GM18909 (cell line): ENCODE results near the gene SLAMF6.
"Not testable (repeated sequence)": the region's sequence is repeated elsewhere in the genome, so short reads cannot be mapped to it uniquely, and the experiment has no call there.

Experiments
- ATAC-seq: cut with Tn5 transposase; IDR thresholded peaks from one replicate; pipeline ENCODE4 v1.9.1; 2021; ENCODE audit warnings: mild to moderate bottlenecking; ENCODE audit not compliant: unreplicated experiment, poor library complexity

SLAMF6 gene

DNA sequence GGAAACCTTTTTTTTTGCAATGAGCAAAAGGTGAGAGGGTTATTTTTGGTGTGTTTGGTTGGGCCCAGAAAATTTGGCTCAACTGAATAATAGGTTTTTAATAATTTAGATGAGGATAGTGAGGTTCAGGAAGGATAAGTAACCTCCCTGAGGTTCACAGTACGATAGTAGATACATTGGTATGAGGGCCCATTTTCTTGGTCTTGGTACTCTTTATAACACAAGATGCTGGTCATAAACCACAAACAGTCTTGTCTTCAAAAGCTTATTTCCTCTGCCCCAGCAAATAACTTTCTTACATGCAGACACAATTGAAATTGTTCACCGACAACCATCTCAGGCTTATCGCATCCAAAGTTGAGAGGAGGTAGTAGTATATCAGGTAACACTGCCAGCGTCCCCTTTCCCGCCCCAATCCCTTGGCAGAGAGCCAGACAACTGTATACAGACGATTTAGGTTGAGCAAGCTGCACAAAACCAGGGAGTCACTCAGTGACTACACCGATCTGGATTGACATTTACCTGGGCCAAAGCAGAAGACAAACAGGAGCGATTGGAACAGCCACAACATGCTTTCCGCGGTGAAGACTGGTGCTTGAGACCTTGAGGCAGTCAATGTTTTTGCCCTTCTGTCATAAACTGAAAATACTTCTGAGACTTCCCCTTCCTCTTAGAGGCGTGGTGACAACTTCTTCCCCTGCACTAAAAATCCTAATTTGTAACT, at the start of gene SLAMF6:
Gene SLAMF6, minus strand, starts transcription at position 634 of the 724 bp plus-strand sequence. Its CDS starts 63 bp downstream, at position 571.
- ATAC-seq = peak; percentile 55

DNA sequence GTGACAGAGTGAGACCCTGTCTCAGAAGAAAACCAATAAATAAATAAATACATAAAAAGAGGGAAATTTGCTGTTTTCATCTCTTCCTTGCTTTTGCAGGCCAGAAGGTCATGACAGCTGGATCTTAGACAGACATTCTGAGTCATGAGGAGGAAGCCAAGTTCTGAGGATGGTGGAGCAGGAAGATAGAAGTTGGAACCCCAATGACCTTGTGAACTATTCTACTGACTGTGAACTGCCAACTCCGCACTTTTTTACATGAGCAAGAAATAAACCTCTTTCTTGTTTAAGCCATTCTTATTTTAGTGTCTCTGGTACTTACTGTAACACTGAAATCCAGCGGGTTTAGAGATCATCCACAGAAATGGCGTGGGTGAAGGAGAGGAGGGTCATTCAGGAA, 47.8 kb upstream of the SLAMF6 start:
- no peak for ATAC-seq

DNA sequence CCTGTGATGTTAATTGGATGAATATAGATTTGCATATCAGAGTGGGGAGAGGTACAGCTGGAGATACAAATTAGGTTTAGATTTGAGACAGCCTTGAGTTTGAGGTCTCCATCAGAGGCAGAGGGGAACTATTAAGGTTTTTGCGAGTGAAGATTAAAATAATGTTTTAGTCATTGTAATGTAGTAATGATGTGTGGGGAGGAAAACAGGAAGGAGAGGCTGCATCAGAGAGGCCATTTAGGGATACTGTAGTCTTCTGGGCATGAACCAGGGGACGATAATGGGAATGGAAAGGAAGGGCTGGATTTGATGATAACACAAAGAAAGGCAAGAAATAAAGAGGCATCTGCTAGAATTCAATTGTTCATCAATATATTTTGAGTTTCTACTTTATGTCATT, 46.8 kb upstream of the SLAMF6 start:
- ATAC-seq = no peak

DNA sequence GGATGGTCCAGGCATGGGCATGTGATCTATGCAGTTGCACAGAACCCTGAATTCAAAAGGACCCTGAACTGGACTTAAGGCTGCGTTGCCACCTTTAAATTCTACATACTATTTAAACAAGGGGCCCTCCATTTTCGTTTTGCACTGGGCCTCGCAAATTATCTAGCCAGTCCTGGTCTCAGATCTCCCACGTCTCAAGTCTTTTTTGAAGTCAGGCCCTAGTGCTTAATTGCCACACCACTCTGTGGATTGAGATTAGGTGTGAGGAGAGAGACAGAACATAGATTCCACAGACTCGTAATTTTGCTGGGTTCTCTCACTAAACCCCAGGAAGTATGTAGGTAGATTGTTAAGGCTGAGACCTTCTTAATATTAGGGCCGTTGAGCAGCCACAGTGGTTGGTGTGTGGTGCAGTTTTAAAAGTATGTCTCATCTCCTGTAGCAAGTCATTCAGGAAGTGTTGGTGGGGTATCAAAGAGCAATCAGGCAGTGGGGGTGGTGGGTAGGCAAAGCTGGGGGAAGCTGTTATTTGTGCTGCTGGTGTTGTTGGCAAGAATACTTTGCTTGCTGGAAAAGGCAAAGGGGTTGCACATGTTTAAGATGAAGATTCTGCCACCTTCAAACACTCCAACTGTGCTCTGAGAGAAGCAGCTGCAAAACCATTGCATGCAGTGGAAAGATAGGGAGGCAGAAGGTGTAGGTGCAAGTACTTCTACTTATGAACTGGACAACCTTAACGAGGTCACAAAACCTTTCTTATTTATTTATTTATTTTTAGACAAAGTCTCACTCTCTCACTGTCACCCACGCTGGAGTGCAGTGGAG, 45.0 kb upstream of the SLAMF6 start:
- no peak for ATAC-seq

DNA sequence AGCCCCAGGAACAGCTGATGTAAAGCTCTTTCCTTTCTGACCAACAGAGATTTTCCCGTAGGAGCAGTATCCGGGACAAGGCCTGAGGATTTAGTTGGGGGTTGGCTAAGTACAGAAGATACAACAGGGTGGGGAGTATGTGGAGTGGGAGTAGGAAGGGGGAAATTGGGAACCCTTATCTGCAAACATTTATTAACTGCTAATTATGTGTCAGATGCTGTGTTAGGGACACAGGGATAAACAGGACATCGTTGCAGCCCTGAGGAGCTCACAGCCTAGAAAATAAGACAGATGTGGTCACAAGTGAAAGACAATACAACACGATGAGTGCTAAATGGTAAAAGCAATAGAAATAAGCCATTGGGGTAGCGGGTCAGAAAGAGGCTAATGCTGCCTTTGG, 44.3 kb upstream of the SLAMF6 start:
- ATAC-seq = no peak

DNA sequence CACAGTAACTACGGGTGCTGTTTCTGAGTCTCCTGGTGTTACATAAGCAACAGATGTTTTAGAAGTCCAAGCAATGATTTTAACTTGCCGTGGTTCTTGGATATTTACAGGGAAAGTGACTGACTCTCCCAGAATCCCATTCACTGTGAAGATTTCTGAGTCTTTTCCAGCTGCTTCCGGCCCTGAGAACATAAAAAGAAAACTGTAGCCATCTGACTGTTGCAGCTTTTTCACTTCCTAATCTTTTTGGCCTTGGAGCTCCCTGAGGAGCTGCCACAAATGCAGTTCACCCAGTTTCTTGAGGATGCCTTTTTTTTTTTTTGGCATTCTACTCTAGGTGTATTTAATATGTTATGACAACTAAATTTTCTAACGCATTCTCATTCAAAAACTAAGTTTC, 42.5 kb upstream of the SLAMF6 start:
- ATAC-seq = no peak

DNA sequence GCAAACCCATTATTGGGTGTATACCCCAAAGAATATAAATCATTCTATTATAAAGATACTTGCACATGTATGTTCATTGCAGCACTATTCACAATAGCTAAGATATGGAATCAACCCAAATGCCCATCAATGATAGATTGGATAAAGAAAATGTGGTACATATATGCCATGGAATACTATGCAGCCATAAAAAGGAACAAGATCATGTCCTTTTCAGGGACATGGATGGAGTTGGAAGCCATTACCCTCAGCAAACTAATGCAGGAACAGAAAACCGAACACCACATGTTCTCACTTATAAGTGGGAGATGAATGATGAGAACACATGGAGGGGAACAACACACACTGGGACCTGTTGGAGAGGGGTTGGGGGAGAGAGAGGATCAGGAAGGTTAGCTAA, 40.2 kb upstream of the SLAMF6 start:
- ATAC-seq = not testable (repeated sequence)

DNA sequence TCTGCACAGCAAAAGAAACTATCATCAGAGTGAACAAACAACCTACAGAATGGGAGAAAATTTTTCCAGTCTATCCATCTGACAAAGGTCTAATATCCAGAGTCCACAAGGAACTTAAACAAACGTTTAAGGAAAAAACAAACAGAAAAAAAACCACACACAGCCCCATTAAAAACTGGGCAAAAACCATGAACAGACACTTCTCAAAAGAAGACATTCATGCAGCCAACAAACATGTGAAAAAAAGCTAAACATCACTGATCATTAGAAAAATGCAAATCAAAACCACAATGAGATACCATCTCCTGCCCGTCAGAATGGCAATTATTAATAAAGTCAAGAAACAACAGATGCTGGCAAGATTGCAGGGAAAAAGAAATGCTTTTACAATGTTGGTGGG, 39.7 kb upstream of the SLAMF6 start:
- not testable (repeated sequence) for ATAC-seq

DNA sequence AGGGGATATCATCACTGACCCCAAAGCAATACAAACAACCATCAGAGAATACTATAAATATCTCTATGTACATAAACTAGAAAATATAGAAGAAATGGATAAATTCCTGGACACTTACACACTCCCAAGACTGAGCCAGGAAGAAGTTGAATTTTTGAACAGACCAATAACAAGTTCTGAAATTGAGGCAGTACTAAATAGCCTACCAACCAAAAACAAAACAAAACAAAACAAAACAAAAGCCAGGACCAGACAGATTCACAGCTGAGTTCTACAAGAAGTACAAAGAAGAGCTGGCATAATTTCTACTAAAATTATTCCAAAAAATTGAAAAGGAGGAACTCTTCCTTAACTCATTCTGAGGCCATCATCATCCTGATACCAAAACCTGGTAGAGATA, 37.8 kb upstream of the SLAMF6 start:
- no peak for ATAC-seq

DNA sequence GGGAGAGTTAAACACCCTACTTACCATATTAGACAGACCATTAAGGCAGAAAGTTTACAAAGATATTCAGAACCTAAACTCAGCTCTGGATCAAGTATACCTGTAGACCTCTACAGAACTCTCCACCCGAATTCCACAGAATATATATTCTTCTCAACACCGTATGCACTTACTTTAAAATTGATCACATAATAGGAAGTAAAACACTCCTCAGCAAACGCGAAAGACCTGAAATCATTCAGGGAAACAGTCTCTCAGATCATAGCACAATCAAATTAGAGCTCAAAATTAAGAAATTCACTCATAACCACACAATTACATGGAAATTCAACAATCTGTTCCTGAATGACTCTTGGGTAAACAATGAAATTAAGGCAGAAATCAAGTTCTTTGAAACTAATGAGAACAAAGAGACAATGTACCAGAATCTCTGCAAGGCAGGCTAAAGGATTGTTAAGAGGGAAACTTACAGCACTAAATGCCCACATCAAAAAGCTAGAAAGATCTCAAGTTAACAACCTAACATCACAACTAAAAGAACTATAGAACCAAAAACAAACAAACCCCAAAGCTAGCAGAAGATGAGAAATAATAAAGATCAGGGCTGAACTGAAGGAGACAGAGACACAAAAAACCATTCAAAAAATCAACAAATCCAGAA, 37.1 kb upstream of the SLAMF6 start:
- no peak for ATAC-seq

DNA sequence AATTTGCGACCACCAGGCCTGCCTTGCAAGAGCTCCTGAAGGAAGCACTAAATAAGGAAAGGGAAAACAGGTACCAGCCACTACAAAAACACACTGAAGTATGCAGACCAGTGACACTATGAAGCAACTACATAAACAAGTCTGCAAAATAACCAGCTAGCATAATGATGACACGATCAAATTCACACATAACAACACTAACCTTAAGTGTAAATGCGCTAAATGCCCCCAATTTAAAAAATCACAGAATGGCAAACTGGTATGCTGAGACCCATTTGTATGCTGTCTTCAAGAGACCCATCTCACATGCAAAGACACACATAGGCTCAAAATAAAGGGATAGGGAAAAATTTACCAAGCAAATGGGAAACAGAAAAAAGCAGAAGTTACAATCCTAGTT, 36.4 kb upstream of the SLAMF6 start:
- ATAC-seq = not testable (repeated sequence)

DNA sequence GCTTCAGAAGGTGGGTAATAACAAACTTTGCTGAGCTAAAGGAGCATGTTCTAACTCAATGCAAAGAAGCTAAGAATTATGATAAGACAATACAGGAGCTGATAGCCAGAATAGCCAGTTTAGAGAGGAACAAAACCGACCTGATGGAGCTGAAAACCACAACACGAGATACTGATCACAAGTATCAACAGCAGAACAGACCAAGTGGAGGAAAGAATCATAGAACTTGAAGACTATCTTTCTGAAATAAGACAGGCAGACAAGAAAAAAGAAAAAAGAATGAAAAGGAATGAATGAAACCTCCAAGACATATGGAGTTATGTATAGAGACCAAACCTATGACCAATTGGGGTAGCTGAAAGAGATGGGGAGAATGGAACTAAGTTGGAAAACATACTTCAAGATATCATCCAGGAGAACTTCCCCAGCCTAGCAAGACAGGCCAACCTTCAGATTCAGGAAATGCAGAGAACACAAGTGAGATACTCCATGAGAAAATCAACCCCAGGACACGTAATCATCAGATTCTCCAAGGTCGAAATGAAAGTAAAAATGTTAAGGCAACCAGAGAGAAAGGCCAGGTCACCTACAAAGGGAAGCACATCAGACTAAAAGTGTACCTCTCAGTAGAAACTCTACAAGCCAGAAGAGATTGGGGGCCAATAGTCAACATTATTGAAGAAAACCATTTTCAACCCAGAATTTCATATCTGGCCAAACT, 35.8 kb upstream of the SLAMF6 start:
- no peak for ATAC-seq

DNA sequence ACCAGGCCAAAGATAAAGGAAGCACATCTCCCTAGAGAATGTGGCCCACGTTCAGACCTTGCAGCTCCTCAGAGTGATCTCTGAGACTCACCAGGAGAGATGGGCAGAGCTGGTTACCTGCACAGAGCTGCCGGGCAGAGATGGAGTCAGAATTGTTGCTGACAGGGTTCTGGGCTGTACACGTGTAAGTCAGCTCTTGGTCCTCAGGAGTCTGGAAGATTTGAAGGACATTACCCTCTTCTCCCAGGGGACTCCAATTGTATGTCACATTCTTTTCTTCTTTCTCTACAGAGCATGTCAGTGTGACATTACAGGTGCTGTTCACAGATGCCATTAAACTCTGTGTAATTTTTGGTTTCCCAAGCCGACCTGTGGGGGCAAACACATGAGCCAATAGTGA, 30.7 kb upstream of the SLAMF6 start:
- no peak for ATAC-seq

DNA sequence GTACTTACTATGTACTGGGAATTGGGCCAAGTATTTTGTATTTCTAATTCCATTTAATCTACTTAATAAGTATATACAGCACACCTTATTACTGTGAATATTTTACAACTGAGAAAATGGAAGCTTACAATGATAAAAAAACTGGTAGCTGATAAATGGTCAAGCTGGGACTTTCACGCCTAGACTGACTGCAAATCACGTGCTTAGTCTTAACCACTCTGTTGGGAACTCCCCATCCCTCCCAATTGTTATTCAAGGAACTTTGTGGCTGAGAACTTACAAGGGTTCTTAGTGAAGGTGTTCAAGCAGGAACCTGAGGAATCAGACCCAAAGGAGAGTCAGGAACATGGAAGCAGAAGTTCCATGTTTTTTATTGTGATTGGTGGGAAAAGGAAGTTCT, 29.4 kb upstream of the SLAMF6 start:
- no peak for ATAC-seq

DNA sequence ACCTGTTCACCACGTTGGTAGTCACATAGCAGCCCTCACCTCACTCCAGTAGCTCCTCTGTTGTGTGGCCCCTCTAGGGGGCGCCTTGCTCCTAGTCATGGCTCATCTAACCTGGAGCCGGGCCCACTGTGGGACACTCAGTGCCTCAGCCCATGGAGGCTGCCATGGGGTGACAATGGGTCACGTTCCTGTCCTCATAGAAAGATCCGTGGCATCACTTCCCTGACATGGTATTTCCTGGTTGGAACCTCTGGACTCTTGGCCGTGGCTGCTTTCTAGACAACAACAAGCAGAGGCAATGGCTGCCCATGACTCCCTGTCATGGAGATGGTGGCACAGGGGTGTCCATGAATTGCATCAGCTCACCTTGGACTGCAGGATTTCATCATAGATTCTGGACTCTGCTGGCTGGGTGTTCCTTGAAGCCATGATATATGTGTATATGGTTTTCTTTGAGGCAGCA, 27.5 kb upstream of the SLAMF6 start:
- no peak for ATAC-seq

DNA sequence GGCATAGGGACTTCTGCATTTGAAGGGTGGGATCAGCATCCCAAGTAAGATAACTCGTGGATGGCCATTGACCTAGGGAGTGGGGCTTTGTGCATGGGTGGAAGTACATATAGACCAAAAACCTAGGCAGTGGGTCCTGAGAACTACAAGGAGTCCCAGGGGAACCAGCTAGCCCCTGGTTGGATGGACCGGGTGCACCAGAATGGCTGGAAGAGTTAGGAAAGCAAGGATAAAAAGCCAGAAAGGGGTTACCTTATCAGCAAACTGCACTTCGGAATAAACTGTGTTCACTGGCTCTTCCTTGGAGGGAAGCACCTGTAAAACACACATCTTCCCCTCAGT, 26.6 kb upstream of the SLAMF6 start:
- peak; percentile 5 for ATAC-seq

DNA sequence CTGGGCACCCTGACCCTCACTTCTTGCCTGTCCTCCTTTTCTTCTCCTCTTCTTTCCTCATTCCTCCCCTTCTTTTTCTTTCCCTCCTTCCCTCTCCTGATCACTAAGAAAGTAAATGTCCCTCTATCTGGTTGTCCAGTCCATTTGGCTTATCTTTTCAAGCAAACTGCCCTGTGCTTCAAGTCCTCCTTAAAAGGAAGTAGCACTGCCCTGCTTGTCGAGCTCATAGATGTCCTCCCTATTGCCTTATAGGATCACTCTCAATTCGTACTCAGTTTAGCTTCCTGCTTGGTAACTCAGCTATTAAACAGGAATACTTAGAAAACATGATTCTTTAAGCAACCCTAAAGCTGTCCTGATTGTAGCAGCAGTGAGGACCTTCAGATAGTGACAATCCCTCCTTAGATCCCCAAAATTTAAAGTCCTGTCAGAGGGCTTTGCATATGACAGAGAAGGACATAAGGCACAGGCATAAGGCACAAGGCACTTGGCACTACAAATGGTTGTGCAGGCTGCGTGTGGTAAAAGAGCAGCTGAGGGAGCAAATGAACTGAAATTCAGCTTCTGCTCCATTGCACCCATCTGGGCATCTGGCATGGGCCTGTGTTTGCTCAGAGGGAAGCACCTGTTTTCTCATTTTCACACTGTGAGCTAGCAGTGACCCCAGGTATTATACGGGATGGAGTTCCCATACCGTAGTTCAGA, 26.1 kb upstream of the SLAMF6 start:
- peak; percentile 48 for ATAC-seq

DNA sequence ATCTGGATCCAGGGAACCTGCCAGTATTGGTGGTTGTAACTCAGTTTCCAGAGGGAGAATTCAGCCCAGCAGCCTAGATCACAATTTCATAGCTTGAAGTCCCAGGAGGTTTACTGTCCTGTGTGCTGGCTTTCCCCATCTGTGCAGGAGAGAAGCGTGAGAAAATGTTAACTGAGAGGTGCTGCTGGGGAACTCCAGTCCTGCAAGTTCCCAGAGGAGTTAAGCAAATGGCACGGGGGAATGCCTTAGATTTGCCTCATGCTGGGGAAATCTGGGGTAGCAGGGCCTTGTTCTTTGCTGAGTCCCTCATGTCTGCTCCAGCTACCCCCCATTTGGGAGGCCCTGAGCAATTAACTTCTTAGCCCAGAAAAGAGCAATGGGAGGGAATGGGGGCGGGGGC, 25.1 kb upstream of the SLAMF6 start:
- peak; percentile 52 for ATAC-seq

DNA sequence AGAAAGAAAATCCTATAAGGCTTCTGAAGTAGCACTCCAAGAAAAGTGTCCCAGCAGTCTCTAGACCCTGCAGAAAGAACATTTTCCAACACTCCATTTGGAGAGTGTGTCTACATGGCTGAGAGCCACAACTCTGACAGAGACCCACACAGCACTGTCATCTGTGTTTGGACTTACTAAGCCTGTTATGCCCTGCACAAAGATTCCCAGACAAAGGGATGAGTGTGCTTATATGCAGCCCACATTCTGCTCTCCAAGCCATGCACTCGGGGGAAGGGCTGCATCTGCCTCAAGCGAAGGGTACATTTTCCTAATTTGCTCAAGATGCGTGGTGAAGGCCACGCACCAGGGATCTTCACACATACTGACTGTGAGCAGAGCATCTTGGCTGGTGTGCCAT, 24.4 kb upstream of the SLAMF6 start:
- no peak for ATAC-seq

DNA sequence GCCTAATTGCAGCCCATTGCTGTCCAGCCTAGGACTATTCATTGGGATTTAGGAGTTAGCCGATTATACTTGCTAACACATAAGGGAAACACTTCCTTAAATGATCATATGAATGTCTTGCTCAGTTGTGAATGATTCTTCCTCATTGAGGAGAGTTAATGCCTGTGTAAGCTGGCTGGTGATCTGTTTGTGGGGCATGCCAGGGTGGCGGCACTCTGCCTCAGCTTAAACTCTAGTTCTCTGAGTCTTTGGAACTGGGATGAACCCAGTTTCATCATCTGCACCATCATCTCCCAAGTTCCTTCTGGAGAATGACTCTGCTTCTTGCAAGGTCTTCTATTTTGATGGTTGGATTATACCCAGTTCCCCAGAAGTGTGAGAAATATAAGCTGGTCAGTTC, 23.9 kb upstream of the SLAMF6 start:
- no peak for ATAC-seq
